ENCODE data around the gene CCSER1.
A peak's percentile ranks its signal among the peaks of the same experiment; 100 is the strongest.

CCSER1 gene

DNA sequence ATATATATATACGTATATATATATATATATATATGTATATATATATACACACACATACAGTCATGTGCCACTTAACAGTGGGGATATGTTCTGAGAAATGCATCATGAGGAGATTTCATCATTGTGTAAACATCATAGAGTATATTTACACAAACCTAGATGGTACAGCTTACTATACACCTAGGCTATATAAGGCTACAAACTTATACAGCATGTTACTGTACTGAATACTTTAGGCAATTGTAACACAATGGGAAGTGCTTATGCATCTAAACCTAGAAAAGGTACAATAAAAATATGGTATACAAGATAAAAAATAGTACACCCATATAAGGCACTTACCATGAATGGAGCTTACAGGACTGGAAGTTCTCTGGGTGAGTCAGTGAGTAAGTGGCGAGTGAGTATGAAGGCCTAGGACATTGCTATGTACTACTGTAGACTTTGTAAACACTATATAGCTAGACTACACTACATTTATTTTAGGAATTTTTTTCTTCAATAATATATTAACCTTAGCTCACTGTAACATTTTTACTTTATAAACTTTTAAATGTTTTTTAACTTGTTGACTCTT lies 13.2 kb upstream of the CCSER1 start:
- CTCF ChIA-PET = interaction anchor here (0.5 kb wide), 1 partner anchor 558 kb away, joined by 3 read pairs; no protein-coding TSS in a partner anchor

DNA sequence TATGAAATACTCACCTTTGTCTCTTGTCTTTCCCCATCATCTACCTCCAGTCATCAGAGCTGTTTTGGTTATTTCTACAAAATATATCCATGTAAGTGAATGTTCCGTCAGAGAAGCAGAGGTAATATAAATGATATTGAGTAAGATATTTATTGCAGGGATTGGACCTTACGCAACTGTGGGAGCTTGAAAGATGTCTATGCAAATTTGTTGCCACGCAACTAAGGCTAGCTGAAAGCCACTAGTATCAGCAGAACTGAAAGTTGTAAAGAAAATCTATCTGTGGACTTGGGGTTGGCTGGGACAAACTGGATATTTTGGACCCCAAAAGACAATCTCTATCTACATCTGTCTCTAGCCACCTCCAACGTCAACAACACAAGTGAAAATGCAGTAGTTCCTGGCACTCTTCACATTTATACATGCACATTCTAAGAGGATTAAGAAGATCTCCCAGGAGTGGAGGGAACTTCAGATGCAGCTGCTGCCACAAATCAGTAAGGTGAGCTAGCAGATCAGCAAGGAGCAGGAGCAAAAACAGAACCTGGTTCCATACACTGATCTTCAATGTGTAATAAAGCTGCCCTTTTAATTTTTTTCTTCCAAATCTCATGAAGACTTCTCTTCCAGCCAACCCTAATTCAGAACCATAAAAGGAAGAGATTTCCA lies 8.5 kb upstream of the CCSER1 start:
- H3K27ac ChIP-seq = no peak overlapping the region
- POLR2A ChIA-PET (ENCODE audit: low non-redundant PET) = no interaction called here
- CTCF ChIA-PET = no interaction called here
- DNase-seq (ENCODE audit: low spot score) = no peak
- no peak for TF ChIP-seq CTCF (conservative IDR thresholded peaks at IDR 0.05; ENCODE audit: low read depth)

More for the DNA sequence above, 13.2 kb upstream of the CCSER1 start:
- H3K27ac ChIP-seq = no peak overlapping the region
- no peak for DNase-seq (ENCODE audit: low spot score)
- no peak for TF ChIP-seq CTCF (conservative IDR thresholded peaks at IDR 0.05; ENCODE audit: low read depth)
- POLR2A ChIA-PET (ENCODE audit: low non-redundant PET) = no interaction called here

GRCh38 chr4:90120037-90120436 lies 7.2 kb upstream of the CCSER1 start:
- TF ChIP-seq CTCF (conservative IDR thresholded peaks at IDR 0.05; ENCODE audit: low read depth) = no peak
- CTCF ChIA-PET = interaction anchor here (0.6 to 1.2 kb wide), 4 partner anchors 16 to 955 kb away, joined by 3 to 4 read pairs (median 3); no protein-coding TSS in a partner anchor

DNA sequence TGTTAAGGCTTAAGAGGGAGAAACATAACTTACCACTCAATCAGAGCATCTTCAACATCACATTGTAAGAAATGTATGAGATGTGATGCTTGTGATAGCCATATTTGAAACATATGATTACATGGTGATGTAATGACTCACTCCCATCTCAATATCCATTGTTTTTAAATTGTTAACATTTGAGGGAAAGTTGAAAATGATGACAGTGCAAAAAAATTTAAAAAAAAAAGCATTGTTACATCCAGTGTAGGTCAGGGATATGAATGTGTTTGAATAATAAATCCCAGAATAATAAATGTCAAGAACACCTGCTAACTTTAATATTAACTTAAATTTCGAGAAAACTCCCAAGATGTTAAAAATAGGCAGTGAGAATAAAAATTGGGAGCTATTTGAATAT lies 6.4 kb upstream of the CCSER1 start:
- ChIA-PET CTCF (interaction anchor here (0.6 to 1.2 kb wide), 2 partner anchors 17 to 173 kb away, joined by 3 to 4 read pairs; no protein-coding TSS in a partner anchor), POLR2A (ENCODE audit: low non-redundant PET) (no interaction called here)

More at GRCh38 chr4:90120037-90120436, 7.2 kb upstream of the CCSER1 start:
- H3K27ac ChIP-seq = no peak overlapping the region
- POLR2A ChIA-PET (ENCODE audit: low non-redundant PET) = no interaction called here
- DNase-seq (ENCODE audit: low spot score) = no peak

GRCh38 chr4:90121676-90122354 lies 5.4 kb upstream of the CCSER1 start:
- no peak for DNase-seq (ENCODE audit: low spot score)
- no peak overlapping the region for H3K27ac ChIP-seq
- no peak for TF ChIP-seq CTCF (conservative IDR thresholded peaks at IDR 0.05; ENCODE audit: low read depth)
- ChIA-PET CTCF (no interaction called here), POLR2A (ENCODE audit: low non-redundant PET) (no interaction called here)

More for the DNA sequence above, 6.4 kb upstream of the CCSER1 start:
- no peak overlapping the region for H3K27ac ChIP-seq
- no peak for DNase-seq (ENCODE audit: low spot score)
- TF ChIP-seq CTCF (conservative IDR thresholded peaks at IDR 0.05; ENCODE audit: low read depth) = no peak

DNA sequence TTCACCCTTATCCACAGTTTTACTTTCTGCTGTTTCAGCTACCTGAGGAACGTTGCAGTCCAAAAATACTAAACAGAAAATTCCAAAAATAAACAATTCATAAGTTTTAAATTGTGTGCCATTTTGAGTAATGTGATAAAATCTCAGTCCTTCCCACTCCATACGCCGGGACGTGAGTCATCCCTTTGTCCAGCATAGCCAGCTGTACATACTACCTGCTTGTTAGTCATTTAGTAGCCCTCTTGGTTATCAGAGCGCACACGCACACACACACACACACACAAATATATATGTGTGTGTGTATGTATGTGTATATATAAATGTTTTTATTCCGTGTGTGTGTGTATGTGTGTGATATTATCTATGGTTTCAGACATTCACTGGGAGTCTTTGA lies 4.8 kb upstream of the CCSER1 start:
- peak; percentile 54 for DNase-seq (ENCODE audit: low spot score)
- no peak for TF ChIP-seq CTCF (conservative IDR thresholded peaks at IDR 0.05; ENCODE audit: low read depth)
- H3K27ac ChIP-seq = no peak overlapping the region
- CTCF ChIA-PET = no interaction called here
- POLR2A ChIA-PET (ENCODE audit: low non-redundant PET) = no interaction called here

All from RWPE1 (cell line).